GM19372 (cell line): ENCODE data around the gene STX18.

Experiments
- ATAC-seq: cut with Tn5 transposase; IDR thresholded peaks from one replicate; pipeline ENCODE4 v1.9.1; 2021; ENCODE audit warnings: mild to moderate bottlenecking, low read depth, moderate library complexity; ENCODE audit not compliant: unreplicated experiment

STX18 gene

GRCh38 chr4:4455210-4455865 lies 86.5 kb downstream of the STX18 start:
- ATAC-seq = no peak

- ATAC-seq = no peak
Measured at GRCh38 chr4:4446434-4446833, 95.4 kb downstream of the STX18 start.

GRCh38 chr4:4443821-4444220 lies 98.0 kb downstream of the STX18 start:
- no peak for ATAC-seq

GRCh38 chr4:4440333-4441061 lies 101.4 kb downstream of the STX18 start:
- ATAC-seq = no peak

GRCh38 chr4:4439782-4440181 lies 102.1 kb downstream of the STX18 start:
- ATAC-seq = no peak

- ATAC-seq = no peak
Measured at GRCh38 chr4:4438891-4439290, 103.0 kb downstream of the STX18 start.

- no peak for ATAC-seq
Measured at GRCh38 chr4:4437798-4438470, 103.9 kb downstream of the STX18 start.

GRCh38 chr4:4436244-4436823 lies 105.5 kb downstream of the STX18 start:
- ATAC-seq = no peak

- ATAC-seq = no peak
Measured at GRCh38 chr4:4433941-4434340, 107.9 kb downstream of the STX18 start.

- ATAC-seq = no peak
Measured at GRCh38 chr4:4432341-4433125, 109.3 kb downstream of the STX18 start.

- ATAC-seq = no peak
Measured at GRCh38 chr4:4430492-4431195, 111.2 kb downstream of the STX18 start.

GRCh38 chr4:4428966-4429875 lies 112.6 kb downstream of the STX18 start:
- ATAC-seq = no peak

- no peak for ATAC-seq
Measured at GRCh38 chr4:4427886-4428285, 114.0 kb downstream of the STX18 start.

GRCh38 chr4:4427121-4427870 lies 114.6 kb downstream of the STX18 start:
- ATAC-seq = no peak

- no peak for ATAC-seq
Measured at GRCh38 chr4:4426511-4427120, 115.2 kb downstream of the STX18 start.

GRCh38 chr4:4425696-4426095 lies 116.2 kb downstream of the STX18 start:
- no peak for ATAC-seq

GRCh38 chr4:4425119-4425690 lies 116.6 kb downstream of the STX18 start:
- ATAC-seq = no peak
